Gastroesophageal sphincter (tissue), 3 donors: ENCODE results near the gene PIGX.
"Not testable (repeated sequence)": the region's sequence is repeated elsewhere in the genome, so short reads cannot be mapped to it uniquely, and the experiment has no call there.

Experiments
- CTCF ChIP-seq, 4 experiments: fragments of 200-600 bp in 2 of 4; fragments of 450-650 bp in 2 of 4; sonication (generic) in 1 of 4; IDR thresholded peaks; one replicate each; pipeline ENCODE4 v1.5.1; 2017 to 2019; ENCODE audit warnings: antibody characterized with exemption in 4 of 4, mild to moderate bottlenecking in 2 of 4, moderate library complexity in 2 of 4
- POLR2A ChIP-seq, 2 donors: fragments of 450-650 bp; IDR thresholded peaks; one replicate each; pipeline ENCODE4 v1.6.1; 2017; ENCODE audit warnings: antibody characterized with exemption in 2 of 2, mild to moderate bottlenecking in 2 of 2, moderate library complexity in 1 of 2
- POLR2AphosphoS5 ChIP-seq: sonication (generic); formaldehyde crosslinking; IDR thresholded peaks from one replicate; pipeline ENCODE4 v1.6.1; 2017; ENCODE audit warnings: antibody characterized with exemption

GRCh38 chr3:196717162-196717561, 5.0 kb downstream of the PIGX start:
- TF ChIP-seq CTCF (IDR thresholded peaks at IDR 0.05); POLR2A (IDR thresholded peaks at IDR 0.05); POLR2AphosphoS5: not testable (repeated sequence)
